IPS-NIHi7 (cell line): ENCODE data around the gene APBA1.

Experiments used
- DNase-seq: peaks from one replicate; pipeline ENCODE4 v3.0.0; 2012; ENCODE audit warnings: mixed read lengths; ENCODE audit errors: extremely low spot score

APBA1 gene

GRCh38 chr9:69476016-69476415 is 196.2 kb downstream of the APBA1 start:
- no peak for DNase-seq

- DNase-seq = no peak
Measured at GRCh38 chr9:69474821-69475220, 197.3 kb downstream of the APBA1 start.

GRCh38 chr9:69472101-69472620 is 200.0 kb downstream of the APBA1 start:
- no peak for DNase-seq

- no peak for DNase-seq
Measured at GRCh38 chr9:69471433-69471832, 200.7 kb downstream of the APBA1 start.

GRCh38 chr9:69470186-69470977 is 201.8 kb downstream of the APBA1 start:
- DNase-seq = no peak

- DNase-seq = no peak
Measured at GRCh38 chr9:69469136-69469535, 203.0 kb downstream of the APBA1 start.

GRCh38 chr9:69468380-69468779 is 203.8 kb downstream of the APBA1 start:
- DNase-seq = no peak

- no peak for DNase-seq
Measured at GRCh38 chr9:69466151-69466550, 206.0 kb downstream of the APBA1 start.

- no peak for DNase-seq
Measured at GRCh38 chr9:69465473-69465872, 206.7 kb downstream of the APBA1 start.

GRCh38 chr9:69463497-69464068 is 208.6 kb downstream of the APBA1 start:
- no peak for DNase-seq

- DNase-seq = no peak
Measured at GRCh38 chr9:69462394-69462793, 209.8 kb downstream of the APBA1 start.

GRCh38 chr9:69461103-69461887 is 210.9 kb downstream of the APBA1 start:
- DNase-seq = no peak

- DNase-seq = no peak
Measured at GRCh38 chr9:69460012-69460411, 212.2 kb downstream of the APBA1 start.

GRCh38 chr9:69458176-69458575 is 214.0 kb downstream of the APBA1 start:
- no peak for DNase-seq

- no peak for DNase-seq
Measured at GRCh38 chr9:69456201-69456600, 216.0 kb downstream of the APBA1 start.

GRCh38 chr9:69455311-69455710 is 216.9 kb downstream of the APBA1 start:
- DNase-seq = no peak

- DNase-seq = no peak
Measured at GRCh38 chr9:69454321-69454720, 217.8 kb downstream of the APBA1 start.

- no peak for DNase-seq
Measured at GRCh38 chr9:69453746-69454145, 218.4 kb downstream of the APBA1 start.

GRCh38 chr9:69452110-69452782 is 219.9 kb downstream of the APBA1 start:
- DNase-seq = no peak

GRCh38 chr9:69446496-69446895 is 225.7 kb downstream of the APBA1 start:
- DNase-seq = no peak

GRCh38 chr9:69445251-69445650 is 226.9 kb downstream of the APBA1 start:
- no peak for DNase-seq

GRCh38 chr9:69444791-69445190 is 227.4 kb downstream of the APBA1 start:
- DNase-seq = no peak
